GM21367 (cell line): ENCODE measurements around the gene ZNF469.

Experiments
- ATAC-seq: cut with Tn5 transposase; IDR thresholded peaks from one replicate; pipeline ENCODE4 v1.9.1; 2021; ENCODE audit not compliant: unreplicated experiment

The ZNF469 gene

DNA sequence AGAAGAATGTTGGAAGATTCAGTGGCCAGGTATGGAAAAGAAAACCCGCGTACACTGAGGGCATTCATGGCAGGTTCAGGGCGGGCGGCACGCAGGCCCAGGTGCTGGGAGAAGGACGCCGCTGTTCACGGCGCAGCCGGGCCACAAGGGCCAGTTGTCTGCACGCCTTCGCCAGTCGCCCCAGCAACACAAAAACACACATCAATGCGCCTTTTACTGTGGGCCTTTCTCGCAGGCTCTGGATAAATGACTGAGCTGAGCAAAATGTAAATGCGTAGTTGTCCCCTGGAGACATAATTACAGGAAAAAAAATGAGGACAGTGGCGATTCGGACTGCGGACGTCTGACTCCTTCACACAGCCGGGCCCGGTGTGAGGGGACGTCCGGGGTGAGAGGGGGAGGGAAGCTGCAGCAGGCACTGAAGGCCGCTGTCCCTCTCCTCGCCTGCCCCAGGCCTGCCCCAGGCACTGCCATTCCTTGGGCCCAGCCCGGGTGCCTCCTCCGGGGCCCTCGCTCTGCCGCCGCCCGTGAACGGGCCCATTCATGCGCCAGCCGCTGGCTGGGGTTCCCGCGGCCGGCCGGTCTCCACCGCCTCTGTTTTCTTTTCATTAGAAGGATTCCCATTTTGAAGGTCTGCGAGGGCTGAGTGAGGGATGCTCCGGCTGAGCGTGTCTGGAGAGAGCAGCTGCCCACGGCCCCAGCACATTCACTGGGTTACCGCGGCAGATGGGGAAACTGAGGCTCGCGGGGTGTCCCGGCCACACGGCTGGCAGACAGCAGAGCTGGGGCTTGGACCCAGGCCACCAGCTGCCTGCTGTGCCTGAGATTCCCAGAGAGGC, 6.5 kb upstream of the ZNF469 start:
- no peak for ATAC-seq

DNA sequence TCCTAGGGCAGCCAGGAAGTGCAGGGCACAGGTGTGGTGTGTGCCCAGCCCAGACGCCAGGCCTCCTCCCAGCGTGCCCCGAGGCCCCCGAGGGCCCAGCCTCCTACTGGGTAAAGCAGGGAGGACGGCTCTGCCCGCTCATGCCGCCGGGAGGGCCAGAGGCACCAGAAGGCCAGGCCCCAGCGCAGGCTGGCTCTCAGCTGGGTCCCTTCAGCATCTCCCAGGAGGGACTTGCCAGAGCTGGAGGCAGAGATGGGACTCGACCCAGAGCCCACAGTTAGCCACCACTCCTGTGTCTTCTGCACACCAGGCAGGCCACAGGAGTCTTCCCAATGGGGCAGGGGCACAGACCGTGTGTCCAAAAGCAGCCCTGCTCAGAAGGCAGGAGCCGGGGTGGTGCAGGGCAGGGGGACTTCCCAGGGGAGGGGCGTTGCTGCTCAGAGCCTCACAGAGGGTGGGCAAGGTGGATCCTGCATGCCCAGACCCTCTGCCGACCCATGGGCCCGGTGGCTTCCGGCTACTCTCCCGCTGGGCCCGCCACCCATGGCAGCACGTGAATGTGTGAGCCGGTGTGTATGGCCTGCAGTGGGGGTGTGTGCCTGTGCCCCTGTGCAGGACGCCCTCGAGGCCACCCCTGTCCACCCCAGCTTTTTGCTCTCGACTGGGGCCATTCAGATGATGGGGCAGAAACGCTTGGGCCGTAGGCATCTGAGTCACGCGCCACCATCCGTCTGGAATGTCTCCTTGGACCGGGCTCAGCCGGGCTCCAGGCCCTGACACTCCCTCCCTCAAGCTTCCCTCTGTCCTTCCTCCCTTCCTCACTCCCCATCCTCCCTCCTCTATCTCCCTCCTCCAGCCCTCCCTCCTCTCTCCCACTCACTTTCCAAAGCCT, 5.7 kb upstream of the ZNF469 start:
- no peak for ATAC-seq

DNA sequence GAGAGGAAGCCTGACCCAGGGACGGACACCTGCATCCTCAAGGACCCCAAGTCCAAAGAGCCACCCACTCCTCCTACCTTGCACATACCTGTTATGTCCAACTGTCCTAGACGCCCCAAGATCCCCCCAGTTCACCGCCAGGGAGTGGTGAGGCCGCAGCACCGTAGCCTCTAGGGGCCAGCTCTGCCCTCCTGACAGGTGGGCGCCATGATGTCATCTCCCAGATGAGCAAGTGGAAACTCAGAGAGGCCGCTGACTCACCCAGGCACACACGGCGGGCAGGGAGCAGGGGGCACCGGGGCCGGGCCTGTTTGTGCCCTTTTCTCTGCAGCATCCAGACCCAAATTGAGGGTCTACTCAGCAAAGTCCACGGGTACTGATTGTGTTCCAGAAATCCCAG, 4.8 kb upstream of the ZNF469 start:
- ATAC-seq: no peak

DNA sequence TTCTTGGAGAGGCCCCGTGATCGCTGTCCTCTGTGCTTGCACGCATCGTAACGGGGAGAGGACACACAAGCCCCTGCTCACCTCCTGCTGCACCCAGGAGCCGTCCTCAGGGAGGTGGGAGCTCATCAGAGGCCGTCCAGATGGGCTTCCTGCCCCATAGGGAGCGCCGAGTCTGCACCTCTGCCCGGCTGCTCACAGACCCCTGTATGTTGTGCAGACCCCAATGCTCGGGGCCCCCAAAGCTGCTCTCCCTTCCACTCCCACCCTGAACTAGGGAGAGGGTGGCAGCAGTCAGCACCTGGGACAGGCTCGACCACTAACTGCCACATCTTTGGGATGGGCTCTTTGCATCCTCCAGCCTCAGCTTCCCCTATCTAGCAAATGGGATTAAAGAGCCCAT, 4.4 kb upstream of the ZNF469 start:
- ATAC-seq: no peak

DNA sequence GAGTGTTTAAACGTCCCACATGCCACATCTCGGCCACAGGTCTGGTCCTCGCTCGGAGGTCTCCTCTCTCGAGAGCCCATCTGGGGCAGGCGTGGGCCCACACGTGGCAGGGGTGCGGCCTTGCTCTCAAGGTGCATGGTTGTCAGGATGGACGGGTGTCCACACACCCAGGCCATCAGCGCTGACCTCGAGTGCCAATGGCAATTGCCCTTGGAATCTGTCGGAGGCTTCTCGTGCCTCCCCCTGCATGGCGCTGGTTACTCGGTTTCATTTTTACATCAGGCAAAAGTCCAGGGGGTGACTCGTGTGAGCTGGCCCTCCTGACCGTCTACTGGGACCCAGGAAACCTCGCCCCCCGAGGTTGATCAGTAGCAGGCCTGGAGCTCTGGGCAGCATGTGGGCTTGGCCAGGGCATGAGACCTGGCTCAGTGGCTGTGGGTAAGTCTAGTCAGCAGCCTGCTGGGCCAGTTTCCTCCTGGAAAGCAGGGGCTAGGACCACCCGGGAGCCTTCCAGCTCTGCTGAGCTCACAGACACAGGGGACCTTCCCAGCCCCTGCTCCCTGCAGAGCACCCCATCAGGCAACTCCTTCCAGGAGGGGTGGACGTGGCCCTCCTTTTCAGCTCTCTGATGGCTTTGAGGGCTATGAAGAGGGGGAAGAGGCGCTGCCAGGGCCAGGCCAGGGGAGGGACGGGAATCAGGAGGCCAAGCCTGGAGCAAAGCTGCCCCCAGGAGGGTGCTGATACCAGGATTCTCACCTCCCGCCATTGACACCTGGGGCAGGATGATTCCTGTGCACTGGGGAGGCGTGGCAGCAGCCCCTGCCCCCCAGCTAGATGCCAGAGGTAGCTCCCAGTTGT, 3.7 kb upstream of the ZNF469 start:
- no peak for ATAC-seq

DNA sequence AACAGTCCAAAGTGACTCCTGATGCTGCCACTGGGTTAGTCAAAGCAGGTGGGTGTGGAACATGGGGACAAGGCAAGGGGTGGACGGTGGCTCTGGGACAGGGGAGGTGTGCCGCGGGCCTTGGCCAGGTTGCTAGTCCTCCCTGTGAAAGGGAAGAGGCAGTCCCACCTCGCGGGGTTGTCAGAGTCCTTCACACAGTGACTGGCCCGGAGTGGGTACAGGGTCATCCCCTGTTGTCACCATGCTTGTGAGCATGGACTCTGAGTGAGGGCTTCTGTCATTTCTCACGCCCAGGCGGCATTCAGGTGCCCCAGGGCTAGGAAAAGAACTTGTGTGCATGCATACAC, 3.1 kb upstream of the ZNF469 start:
- no peak for ATAC-seq

DNA sequence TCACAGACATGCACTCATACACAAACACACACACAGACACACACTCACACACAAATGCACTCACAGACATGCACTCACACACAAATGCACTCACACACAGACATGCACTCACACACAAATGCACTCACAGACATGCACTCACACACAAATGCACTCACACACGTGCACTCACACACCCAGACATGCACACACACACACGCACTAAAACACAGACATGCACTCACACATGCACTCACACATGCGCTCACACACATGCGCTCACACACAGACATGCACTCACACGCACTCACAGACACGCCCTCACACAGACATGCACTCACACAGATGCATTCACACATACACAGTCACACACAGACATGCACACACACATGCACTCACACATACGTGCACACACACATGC, 2.7 kb upstream of the ZNF469 start:
- no peak for ATAC-seq

DNA sequence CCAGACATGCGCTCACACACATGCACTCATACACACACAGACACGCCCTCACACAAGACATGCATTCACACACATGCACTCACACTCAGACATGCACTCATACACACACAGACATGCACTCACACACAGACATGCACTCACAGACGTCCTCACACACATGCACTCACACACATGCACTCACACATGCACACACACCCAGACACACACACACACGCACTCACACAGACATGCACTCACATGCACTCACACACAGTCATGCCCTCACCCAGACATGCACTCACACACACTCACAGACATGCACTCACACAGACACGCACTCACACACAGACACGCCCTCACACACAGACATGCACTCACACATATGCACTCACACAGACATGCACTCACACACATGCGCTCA, 2.1 kb upstream of the ZNF469 start:
- ATAC-seq: no peak

DNA sequence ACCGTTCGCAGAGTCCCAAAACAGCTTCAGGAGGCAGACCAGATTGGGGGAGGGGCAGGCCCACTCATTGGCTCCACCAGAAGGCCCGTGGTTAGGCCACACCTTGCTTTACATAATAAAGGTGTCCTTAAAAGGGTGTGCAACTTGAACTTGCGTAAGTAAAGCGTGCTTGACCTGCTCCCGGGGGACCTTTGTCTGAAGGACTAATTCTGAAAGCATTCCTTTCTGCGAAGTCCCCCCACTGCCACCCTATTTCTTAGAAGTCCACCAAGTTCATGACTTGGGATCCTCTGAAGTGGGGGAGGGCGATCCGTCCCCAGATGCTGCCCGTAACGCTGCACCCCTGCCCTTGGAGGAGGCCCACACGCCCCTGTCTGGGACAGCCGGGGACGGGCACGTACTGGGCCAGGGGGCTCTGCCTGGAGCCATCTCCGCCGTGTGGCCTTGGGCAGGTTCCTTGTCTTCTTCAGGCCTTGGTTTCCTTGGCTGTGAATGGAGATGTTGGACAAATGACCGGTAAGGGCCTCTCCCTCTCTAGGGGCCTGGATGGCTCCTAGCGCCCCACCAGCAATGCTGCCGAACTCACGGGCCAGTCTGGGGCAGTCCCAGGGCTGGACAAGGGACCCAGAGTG, 823 bp upstream of the ZNF469 start:
- no peak for ATAC-seq

DNA sequence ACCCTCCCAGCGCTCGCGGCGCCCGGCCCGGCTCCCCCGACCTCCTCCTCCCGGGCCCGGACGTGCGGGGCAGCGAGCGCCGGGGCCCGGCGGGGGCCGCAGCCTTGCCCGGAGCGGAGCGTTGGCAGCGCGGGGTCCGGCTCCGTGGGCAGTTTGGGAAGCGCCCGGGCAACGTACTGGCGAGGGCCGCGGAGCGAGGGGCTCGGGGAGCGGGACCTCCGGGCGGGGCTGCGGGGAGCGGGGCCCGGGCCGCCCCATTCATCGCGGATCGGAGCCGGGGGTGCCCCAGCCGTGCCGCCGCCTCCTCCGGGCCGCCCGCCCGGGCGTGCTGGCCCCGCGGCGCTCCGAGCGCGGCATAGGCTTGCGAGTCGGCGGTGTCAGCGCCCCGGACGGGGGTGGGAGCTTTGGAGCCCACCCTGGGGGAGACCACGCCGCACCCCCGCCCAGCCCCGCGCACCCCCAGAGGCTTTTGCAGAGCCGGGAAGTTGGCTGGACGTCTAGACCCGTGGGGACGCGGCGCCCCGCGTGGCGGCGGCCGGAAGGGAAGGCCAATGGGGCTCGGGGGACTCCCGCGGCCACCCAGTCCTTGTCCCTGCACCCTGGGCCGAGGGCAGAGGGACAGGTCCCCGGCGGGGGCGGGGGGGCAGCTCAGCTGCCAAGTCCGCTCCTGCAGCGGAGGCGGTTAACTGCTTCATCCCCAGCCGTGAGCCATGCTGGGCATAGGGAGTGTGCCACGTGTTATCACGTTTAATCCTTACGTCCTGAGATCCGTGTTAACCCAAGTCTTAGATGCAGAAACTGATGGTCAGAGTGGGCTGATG, 852 bp downstream of the ZNF469 start:
- ATAC-seq: no peak

DNA sequence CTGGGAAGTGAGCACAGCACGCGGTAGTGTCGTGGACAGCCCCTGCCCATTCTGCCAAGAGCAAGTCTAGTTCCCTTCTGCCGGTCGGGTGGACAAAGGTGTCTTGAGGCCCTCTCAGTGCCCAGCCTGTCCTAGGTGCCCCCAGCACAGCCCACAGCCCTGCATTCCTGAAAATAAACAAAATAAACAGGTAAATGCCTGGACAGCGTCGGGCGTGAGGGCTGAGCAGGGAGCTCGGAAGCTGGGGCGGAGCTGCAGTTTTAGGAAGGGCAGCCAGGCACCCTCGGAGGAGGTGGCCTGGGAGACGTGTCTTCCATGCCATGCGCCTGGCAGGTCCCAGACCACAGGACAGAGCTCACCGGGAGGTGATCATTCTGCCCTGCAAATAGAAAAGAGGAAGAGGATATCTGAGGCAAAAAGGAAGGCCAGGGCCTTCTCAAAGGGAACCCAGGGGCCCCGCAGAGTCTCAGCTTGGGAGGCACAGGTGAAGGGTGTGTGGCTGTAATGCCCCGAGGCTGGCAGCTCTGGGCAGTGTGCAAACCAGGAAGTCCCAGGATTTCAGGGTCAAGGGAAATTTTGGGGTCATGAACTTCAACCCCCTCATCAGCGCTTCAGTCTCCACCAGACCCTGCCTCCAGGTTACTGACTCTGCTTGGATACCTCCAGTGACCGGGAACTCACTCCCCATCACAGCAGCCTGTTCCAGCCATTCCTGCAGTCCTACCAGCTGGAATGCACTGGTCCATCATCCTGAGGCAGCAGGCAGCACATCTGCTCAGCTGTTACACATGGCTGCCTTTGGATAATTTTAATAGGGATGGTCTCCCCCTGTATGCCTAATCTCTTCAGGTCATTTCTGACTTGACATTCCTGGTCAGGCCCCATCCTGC, 1.7 kb downstream of the ZNF469 start:
- ATAC-seq: no peak

DNA sequence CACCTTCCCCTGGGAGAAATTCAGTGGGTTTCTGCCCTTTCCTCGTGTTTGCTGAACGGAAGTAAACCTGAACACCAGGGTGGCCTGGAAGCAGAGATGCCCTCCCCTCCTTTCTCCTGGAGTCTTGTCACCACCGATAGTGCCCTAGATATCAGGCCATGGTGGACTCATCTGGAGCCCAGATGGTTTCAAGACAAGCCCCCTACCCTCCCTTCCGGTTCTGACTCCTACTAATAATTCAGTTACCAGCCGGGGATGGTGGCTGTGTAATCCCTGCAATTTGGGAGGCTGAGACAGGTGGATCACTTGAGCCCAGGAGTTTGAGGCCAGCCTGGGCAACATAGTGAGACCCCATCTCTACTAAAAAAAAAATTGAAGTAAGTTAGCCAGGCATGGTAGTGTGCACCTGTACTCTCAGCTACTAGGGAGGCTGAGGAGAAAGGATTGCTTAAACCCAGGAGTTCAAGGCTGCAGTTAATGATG, 2.4 kb downstream of the ZNF469 start:
- no peak for ATAC-seq

DNA sequence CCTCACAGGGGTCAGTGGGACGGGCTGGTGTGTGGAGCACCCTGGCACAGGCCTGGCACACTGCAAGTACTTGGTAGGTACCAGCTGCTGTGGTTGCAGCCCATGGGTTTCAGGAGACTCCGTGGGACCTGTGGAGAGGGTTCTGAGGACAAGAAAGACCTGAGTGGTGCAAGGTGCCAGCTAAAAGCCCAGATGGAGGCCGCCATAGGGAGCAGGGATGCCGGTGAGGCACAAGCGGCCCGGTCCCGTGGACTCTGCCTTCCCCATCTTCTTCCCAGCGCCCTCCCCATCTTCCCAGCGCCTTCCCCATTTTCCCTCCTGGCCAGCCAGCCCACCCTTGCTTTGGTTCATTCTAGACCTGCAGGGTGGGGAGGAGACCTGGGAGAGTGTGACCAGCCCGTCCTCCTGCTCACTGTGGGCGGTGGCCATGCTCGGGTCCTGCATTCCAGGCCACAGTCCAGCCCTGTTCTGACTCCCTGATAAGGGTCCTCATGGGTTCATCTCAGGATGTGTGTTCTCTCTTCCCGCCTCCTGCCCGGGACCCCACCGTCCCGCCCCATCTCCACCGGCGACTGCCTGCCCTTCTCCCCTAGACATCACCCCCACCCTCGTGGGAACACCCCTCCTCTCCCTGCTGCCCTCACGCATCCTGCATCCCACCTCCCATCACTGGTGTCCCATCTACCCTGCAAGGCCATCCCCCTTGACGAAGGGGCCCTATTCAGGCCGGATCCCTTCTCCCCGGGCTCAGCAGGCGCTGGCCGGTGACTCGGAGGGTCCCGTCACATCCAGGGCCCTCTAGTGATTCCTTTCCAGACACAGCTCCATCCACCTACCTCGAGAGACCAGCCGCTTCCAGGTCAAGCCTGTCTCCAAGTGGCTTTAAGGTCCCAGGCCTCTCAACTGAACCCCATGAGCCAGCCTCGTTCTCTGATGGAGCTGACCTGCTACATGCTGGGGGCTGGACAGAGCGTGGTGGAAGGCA, 3.4 kb downstream of the ZNF469 start:
- ATAC-seq: no peak

DNA sequence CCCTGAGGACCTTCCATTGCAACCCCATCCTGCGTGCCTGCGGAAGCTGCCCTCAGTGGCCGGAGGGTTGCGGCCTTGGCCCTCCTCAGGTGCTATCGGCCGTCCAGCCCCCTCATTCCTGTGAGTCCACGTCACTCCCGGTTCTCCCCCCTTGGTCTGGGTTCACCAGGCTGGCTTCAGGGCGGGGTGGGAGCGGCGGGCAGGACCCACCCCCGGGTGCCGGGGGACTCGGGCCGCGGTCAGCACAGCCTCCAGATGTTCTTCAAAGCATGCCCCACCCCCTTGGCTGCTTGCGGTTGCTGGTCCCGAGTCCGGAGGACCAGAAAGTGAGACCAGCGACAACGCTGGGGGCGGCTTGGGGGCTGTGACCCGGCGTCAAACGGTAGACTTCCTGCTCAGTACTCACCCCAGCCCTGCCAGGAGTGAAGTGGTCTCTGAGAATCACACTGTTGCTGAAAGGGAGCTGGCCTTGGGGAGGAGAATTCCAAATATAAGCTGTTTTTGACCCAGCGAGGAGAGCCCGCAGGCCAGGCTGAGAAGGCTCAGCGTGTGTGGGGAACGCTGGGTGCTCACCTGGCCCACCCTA, 4.5 kb downstream of the ZNF469 start:
- ATAC-seq: no peak

DNA sequence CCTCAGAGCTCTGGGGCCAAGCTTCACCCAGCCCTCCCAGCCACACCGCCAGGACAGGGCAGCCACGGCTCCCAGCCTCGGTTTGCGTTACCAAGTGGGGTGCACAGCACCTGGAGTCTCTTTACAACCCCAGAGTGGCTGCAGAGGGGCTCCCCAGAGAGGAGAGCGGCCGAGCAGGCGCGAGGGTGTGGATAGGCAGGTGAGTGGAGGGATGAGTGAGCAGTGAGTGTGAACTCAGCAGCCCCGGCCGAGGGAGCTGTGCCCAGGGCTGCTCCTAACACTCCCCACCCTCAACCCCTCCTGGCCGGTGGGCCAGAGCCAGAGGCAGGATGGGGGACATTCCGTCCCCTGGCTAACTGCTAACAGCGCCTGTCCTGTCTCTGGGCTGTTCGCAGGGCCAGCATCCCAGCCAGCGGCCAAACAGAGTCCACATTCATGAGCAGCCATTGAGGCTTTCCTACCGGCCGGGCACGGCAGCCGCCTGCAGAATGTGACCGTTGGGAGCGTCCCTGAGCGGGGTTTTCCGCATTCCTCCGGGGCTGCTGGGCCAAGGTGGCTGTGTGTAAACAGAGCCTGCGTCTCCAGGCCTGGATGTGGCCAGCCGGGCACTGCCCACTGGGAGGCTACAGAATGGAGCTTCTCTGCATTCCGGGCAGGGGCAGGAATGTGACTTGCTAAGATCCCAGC, 5.3 kb downstream of the ZNF469 start:
- no peak for ATAC-seq

DNA sequence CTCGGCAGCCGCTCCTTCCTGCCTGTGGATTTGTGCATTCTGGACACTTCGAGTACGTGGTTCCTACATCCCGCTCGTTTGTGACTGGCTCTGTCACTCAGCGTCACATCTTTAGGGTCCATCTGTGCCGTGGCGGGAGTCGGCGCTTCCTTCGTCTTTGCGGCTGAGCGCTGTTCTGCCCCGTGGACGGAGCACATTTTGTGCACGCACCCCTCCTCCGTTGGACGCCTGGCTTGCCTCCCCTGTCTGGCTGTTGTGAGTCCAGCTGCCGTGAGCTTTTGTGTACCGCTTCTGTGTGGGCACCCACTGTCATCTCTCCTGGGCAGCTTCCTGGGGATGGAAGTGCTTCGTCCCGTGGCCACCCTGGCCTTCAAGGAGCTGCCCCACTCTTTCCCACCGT, 6.4 kb downstream of the ZNF469 start:
- ATAC-seq: no peak
